ENCODE measurements around the gene TOMM22.

Gene TOMM22

DNA sequence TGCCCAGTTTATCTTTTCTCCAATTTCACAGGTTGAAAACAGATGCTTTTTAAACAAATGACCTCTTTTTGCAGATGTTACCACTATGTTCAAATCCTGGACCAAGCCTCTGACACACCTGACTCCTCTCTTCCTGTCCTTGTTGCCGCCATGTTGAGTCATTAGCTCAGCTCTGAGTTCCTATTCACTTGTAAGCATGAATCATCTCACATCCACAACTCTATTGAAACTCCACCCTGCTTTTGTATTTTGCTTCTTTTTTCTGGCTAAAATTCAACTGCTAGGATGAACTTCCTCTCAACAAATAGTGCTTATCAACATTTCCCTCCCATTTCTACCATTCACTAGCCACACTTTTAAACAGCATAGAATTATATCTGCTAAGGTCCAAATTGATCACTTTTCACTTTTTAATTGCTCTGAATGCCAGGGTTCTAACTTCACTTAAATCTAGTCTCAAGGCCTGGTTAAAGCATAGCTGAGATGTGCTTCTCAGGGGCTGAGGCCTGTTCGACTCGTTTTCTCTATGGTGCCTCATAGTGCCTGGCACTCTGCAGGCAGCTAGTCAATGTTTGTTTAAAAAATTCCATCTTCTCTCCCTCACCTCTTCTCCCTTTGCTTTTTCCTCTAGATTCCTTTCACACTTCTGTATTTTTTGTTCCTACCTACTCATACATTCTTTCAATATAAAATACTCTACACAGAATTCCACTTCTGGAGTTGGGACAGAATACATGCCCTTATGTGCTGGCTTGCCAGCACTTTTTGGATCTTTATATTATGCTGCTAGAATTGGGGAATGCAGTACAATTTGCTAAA lies 15.1 kb downstream of the TOMM22 start:
- DNase-seq (ENCODE audit: low spot score), result peak; percentile 87

DNA sequence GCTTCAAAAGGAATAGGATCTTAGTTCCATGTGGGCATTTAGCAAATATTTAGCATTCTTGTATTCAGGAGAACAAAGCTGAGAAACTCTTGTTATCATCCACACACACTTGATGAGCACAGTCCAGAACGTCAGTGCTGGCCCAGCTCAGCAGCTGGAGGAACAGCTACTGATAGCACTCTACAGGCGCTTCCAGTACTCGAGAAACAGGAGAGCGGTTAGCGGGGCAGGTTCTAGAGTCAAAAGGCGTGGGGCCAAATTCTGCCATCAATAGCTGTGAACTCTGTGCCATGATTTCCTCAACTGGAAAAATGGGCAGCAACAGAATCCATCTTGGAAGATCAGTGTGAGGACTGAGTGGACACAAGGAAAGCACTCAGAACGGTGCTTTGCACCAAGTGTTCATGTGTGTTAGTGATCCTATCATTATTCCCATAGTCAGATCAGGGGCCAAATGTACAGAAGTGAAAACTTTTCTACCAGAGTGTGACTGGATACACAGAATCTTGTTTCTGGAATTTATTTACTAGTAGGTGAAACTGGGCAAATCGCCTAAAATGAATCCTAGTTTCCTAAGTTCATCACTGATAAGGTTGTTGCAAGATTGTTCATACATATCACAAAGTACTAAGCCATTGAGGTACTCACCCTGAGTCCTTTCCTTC lies 15.8 kb downstream of the TOMM22 start:
- no peak for DNase-seq (ENCODE audit: low spot score)

DNA sequence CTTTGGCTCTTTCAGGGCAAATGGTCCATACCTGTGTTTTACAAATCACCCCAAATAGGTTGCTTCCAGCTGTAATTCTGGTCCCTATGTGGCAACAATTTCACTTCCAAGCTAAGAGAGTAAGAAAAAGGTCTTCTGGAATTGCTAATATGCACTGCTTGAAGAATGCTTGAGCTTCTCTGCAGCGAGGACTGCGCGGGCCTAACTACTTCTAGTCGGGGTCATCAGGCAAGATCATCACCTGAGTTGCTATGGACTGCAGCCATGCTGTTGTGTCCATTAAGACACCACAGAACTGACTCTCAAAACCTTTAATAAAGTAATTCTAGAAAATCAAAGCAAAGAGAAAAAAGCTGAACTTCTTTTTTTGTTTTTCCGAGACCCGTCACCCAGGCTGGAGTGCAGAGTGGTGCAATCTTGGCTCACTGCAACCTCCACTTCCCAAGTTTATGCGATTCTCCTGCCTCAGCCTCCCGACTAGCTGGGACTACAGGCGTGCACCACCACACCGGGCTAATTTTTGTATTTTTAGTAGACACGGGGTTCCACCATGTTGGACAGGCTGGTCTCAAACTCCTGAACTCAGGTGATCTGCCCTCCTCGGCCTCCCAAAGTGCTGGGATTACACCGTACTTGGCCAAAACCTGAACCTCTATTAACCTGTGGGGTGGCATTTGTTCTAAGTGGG lies 16.8 kb downstream of the TOMM22 start:
- DNase-seq (ENCODE audit: low spot score), result no peak

DNA sequence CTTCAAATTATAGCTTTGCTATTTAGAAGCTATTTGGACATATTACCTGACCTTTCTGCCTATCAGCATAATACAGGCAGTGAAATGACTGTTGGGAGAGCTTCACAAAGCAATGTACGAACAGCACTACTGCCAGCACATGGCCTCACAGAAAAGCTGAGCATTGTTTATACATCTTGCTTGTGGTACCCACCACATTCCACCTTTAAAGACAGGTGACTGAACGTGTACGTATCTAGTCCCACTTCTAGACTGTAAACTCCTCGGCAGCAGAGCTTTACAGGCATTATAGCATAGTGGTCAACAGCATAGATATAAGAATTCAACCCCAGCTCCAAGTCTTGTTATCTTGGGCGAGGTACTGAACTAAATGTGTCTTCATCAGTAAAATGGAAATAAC lies 17.4 kb downstream of the TOMM22 start:
- no peak for DNase-seq (ENCODE audit: low spot score)

DNA sequence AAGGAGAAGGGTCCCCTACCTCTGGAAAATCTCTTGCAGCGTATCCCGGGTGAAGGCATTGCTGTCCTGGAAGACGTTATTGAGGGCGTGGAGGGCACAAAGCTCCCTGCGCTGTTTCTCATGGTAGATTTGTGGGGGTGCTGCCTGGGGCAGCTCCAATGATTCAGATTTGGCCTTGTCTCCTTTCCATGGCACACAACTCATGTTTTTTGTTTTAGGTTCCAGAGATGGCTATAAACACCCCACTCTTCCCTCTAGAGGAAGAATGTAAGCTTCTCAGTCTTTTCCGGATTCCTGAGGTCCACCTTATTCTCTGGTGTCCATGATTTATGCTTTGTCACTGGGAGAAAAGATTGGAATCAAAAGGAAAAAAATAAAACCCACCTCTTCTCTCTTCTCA lies 18.0 kb downstream of the TOMM22 start:
- DNase-seq (ENCODE audit: low spot score), result peak; percentile 44

DNA sequence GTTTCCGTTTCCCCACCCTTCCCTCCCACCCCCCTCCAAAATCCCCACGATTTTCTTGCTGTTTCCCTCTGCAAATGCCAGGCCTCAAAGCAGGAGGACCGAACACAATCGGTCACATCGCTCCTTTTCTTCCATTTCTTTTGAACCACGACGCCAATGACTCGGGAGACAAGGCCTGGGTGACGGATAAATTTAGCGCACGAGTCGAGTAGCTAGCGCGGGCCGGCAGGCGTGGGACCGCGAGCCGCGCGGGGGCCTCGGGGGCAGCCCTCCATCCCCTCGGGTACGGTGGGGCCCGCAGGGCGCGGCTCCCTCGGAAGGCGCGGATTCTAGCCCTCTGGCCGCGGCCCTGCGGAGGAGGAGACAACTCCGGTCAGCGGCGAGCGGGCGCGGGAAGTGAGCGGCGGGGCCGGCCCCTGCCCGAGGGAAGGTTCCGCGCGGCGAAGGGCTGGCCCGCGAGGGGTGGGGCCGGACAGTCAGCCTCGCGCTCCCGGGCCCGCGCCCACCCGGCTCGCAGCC lies 18.6 kb downstream of the TOMM22 start:
- no peak for DNase-seq (ENCODE audit: low spot score)

DNA sequence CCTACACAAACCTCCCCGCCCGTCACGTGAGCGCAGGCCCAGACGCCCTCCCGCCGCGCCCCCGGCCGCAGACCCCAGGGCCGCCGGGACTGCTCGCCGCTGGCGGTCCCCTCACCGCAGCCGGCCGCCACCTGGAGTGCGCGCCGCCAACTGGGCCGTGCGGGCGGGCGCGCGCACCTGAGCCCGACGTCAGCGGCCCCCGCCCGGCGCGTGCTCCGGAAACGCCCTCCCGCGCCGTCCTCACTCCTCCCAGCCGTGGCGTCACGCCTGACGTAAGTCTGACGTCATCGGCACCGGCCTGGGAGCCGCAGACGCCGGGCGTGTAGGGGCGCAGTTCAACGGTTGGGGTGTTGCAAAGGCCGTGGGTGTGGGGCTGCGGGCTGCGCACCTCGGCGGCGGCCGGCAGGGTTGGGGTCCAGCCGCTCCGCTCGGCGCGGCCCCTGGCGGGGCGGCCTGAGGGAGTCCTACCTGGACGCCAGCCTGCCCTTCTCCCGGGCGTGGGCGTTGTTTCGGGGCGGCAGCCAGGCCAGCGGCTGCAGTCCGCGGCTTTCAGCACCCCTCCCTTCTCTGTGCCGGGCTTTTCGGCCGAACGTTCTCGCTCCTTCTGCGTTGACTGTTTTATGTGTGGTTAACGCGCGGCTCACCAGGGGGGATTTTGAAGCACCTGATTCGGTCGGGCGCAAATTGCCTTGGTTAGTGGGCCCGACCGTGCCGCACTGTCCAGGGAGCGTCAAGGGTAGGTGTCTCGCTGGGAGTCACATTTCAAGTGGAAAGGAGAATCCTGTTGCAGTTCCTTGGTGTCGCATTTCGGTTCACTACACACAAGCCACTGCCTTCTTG lies 19.3 kb downstream of the TOMM22 start, which contains the start of gene JOSD1:
TSS of gene JOSD1 (minus strand) at position 155 of the 840 bp plus-strand sequence. CDS start 956 bp downstream, outside the sequence.
- DNase-seq (ENCODE audit: low spot score), result peak; percentile 94

DNA sequence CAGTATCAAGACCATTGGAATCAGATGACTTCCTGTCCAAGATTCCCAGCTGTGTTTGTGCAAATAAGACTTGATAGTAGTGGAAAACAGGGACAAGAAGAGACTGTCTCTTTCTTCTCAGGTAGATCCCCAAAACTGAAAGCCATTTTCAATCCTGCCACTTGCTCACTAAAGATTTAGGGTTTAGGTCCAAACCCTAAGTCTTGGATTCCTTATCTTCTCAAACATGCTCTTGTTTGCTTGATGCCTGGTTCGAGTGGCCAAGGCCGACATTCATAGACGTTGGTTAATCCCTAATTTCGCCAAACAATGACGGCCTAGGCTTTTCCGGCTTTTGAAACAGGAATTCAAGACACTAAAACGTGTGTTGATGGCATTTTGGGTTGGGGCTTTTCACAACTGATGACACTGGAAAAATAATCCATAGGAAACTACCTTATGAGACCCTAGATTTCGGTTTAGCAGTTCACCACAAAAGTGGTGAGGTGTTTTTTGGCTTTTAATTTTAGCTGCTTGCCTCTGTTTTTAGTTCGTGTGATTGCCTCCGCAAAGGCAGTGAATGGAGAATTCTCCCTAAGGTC lies 23.0 kb downstream of the TOMM22 start:
- no peak for DNase-seq (ENCODE audit: low spot score)

DNA sequence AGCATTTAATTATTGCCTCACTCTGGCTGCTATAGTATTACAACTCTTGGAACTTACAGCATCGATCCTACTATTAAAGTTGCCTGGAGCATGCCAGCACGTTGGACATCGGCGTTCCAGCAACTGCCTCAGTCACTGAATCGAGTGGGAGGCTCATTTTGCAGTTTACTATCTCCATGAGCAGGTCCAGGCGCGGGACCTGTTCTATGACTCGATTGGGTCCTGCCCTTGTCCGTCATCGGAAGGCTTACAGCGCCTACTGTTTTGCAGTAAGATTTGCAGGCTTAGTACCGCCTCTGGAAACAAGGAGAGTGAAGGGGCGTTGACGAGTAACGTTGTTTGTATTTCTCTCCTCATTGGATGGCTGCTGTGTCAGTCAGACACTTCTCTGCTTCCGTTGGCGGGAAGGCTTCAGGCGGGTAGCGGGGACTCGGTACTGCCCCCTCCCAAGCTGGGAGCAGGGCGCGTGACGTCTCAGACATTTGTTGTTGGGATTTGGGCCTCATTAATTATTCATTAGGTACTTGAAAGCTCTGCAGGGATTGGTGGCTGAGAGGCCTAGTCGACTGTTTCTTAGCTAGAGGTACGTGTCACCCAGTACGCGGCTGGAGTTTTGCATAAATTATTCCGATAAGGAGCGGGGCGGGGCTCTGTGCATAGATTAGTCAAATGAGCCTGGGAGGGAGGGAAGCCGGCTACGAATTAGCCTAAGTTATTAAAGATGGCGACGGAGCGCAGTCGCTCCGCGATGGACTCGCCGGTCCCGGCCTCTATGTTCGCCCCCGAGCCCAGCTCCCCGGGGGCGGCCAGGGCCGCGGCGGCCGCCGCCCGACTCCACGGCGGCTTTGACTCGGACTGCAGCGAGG lies 23.7 kb downstream of the TOMM22 start, which contains the start of gene GTPBP1:
TSS of gene GTPBP1 (plus strand) at position 710 of the 866 bp plus-strand sequence. CDS start at position 722, 12 bp downstream.
- peak; percentile 100 for DNase-seq (ENCODE audit: low spot score)

DNA sequence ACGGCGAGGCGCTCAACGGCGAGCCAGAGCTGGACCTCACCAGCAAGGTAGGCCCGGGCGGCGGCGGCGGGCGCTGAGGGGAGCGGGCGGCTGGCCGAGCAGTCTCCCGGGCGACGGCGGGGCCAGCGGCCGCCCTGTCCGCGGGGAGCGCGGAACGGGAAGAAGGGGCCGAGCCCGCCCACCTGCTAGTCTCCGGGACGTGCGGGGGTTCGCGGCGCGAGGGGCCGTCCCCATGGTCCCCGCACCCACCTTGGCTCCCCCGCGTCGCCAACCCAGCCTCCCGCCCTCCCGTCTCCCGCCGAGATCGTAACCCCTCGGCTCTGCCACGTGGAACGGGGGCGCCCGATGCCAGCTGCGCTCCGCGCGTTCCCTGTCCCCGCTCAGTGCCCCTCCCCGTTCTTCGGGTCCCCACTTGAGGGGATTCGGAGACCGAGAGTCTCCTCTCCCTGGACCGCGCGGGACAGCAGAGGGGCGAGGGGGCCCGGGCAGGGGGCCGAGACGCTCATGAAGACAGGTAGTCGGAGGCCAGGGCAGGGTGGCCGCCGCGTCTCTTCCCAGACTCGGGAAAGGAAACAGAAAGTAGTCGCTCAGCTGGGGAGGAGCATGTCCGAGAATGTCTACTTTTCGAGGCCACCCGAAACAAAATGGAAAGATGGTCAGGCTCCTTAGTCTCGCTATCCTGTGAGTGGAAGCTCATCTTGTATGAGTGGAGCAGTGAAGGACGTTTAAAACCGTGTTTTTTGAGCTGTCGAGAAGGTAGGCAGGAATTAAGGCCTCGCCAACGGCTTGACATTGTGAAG lies 24.5 kb downstream of the TOMM22 start:
- DNase-seq (ENCODE audit: low spot score), result peak; percentile 44

DNA sequence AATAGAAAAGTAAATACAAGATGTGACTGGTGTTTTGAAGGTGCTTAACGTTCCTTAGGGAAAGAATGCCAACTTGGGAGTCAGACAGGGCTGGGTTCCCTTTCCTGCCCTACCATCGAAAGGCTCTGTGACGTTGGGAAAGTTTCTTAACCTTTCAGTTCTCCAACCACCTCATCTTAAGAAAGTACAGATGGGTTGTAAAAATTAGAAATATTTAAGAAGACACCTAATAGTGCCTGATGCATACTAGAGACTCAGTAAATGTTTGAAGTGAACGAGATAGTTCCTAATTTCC lies 25.1 kb downstream of the TOMM22 start:
- DNase-seq (ENCODE audit: low spot score), result no peak

DNA sequence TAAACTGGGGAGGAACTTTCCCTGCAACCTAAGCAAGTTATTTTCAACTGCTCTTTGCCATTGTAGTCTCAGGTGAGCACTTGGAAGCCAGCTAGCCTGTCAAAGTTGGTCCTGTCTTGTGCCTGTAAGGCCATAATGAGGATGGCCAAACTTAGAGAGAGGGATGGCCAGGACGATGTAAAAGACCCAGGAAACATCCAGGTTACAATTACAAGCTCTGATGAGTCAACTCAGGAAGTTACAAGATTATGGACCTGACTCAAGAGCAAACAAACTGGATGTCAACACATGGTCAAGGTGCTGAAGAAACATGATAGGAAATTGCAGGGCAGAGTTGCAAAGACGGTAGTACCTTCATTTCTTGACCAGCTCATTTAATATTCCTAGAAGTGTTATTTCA lies 25.6 kb downstream of the TOMM22 start:
- DNase-seq (ENCODE audit: low spot score), result peak; percentile 79

DNA sequence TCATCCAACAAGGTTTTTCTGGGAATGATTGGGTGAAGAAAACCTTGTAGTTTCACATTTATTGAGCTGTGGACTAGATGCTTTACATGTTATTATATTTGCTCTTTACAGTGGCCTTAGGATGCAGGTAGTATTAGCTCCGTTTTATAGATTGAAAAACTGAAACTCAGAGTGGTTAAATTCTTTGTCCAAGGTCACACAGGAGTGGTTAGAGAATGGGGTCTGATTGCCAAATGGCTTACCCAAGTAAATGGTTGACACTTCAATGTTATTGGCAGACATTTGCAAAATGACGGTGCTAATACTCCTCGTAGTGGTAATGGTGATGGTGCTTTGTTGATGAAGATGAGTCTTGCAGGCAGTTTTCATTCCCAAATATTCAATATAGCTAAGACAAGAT lies 26.2 kb downstream of the TOMM22 start:
- no peak for DNase-seq (ENCODE audit: low spot score)

DNA sequence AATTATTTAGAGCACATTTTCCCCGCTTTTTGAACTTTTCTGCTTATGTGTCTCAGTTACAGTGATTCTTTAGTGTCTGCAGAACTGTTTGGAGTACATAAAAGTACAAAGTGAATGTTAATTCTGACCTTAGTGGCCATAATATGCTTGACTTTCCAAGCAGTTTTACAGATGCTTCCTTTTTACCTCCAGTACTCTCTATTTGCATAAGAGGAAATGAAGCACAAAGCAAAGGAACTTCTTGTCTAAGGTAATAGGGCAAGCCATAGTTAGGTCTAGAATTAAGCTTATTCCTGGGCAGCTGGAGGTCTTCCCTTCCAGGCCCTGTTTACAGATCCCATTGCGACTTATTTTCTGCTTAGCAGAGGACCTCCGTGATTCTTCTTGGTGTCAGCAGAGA lies 27.5 kb downstream of the TOMM22 start:
- no peak for DNase-seq (ENCODE audit: low spot score)

DNA sequence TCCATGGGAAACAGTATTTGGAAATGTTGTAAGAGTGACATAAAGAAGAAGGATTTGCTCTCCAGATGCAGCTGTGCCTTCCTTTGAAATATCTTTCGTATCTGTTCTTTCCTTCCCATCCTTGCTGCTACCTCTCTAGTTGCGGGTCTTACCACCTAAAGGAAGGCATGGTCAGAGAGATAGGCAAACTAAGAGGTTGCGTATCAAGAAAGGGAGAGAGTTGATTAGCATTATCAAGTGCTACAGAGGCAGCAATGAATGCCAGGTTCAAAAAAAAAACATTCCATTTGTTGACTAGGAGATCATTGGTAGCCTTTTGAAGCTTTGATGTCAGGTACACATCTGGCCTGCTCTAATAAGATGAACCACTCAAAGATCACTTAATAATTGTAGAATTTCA lies 28.6 kb downstream of the TOMM22 start:
- no peak for DNase-seq (ENCODE audit: low spot score)

DNA sequence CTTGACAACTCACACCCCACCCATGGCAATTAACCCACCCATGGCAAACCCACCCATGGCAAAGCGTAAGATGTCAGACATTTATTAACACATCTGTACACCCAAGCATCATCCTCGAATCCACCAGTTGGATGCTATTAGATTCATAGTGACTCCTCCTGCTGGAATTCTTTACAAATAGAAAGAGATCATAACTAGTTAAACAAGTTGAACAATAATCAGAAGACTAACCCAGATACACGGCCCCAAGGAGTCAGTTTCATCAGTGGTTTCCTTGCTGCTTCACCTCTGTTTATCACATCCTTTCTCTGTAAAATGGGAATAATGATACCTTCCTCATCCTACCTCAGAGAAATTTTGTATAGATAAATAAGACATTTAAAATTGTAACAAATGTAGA lies 29.1 kb downstream of the TOMM22 start:
- peak; percentile 39 for DNase-seq (ENCODE audit: low spot score)

DNA sequence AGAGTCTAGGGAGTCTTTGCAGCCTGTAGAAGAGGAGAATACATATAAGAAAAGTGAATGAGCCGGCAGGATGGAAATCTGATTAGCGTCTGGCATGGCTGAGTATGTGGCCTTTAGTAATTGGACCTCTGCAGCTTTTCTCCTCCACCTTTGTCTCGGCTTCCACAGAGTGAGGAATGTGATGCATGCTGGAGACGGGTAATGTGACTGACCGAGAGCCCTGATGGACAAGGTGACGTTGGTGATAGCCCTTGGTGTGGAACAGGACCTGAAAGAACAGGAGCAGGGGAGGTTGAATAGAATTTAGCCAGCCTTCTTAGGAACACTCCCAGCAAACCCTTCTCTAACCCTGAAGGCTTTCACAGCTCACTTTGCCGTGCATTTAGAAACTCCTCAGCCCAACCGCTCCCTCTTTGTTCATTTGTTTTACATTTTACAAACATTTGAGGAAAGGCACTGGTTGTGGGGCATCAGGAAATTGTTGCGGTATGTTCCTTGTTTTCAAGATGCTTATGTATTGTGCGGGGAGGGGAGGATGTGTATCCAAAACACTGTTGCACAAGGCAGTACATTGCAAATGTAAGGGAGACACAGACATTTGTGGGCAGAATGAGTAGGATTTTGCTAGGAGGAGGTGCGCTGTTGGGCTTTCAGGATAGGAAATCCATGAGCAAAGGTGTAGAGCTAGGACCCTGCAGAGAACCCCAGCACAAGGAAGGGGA lies 30.9 kb downstream of the TOMM22 start:
- no peak for DNase-seq (ENCODE audit: low spot score)

DNA sequence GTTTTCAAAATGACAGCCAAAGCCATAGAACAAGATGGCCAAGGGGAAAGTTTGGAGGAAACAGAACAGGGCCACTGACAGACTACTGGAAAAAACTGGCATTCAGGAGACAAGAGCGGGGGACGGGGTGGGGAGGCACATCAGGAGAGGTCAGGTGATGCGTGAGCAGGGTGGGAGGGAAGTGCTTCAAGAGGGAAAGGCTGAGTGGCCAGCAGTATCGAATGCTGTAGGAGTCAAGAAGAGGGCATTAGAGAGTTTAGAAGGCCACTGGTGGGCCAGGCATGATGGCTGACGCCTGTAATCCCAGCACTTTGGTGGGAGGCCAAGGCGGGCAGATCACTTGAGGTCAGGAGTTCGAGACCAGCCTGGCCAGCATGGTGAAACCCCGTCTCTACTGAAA lies 32.2 kb downstream of the TOMM22 start:
- no peak for DNase-seq (ENCODE audit: low spot score)

DNA sequence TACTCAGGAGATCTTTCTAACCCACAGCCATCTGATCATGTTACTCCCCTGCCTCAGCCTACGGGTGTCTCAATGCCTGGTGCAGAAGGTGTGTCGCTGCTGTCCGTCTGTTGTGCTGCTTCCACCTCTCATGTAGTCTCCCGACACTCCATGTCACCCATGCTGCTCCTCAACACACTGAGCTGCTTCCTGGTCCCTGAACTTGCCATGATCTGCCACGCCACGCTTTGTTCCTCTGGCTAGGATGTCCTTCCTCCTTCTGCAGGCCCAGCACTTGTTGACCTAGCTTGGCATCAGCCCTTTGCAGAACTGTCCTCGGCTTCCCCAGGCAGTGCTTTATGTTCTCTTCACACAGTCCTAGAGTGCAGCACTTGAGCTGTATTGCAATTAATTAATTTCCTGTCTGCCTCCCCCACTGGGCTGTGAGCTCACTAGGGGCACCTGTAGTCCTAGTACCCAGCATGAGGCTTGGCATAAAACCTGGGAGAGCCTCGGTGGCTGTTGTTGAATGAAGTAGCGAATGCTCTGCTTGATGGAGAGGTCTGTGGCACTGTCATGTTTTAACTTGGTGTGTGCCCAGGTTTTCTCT lies 33.5 kb downstream of the TOMM22 start:
- no peak for DNase-seq (ENCODE audit: low spot score)
